Measurements from ENCODE around the gene SMYD5.
A peak's percentile ranks its signal among the peaks of the same experiment; 100 is the strongest.
"Not testable (repeated sequence)": the region's sequence is repeated elsewhere in the genome, so short reads cannot be mapped to it uniquely, and the experiment has no call there.

Gene SMYD5

DNA sequence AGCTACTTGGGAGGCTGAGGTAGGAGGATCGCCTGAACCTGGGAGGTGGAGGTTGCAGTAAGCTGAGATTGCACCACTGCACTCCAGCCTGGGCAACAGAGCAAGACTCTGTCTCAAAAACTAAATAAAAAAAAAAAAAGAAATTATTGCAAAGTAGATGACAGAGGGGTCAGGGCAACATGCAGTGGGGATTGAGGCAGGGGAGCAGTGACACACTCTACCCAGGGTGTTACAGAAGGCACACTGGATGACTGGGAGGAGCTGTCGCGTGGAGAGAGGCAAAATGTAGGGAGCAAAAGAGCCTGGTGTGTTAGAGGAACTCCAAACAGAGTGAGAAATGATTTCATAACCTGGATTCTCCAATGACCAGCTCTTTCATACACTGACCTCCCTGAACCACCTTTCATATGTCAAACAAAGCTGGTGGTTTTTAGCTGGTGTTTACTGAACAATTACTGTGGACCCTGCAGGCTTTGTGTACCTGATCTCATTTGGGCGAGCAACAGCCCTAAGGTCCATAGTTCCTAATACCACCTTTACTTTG is 48.1 kb downstream of the SMYD5 start:
- DNase-seq: no peak

DNA sequence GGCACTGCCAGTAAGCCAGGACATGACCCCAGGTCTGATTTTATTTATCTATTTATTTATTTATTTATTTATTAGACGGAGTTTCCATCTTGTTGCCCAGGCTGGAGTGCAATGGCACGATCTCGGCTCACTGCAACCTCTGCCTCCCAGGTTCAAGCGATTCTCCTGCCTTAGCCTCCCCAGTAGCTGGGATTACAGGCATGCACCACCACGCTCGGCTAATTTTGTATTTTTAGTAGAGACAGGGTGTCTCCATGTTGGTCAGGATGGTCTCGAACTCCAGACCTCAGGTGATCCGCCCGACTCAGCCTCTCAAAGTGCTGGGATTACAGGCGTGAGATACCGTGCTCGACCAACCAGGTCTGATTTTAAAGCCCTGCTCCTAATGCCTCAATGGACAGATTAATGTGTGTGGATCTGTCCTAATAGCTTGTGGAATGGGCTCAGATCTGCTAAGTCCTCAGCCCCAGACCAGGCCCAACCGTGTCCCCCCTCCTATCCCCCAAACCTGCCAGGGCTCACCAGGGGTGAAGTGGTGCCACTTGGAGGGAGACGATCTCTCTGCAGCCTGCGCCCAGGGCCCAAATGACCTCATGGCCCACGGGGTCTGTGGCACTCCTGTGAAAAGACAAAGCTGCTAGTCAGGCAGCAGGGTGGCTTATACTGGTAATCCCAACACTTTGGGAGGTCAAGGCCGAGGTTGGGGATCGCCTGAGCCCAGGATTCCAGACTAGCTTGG is 48.8 kb downstream of the SMYD5 start:
- DNase-seq: not testable (repeated sequence)

DNA sequence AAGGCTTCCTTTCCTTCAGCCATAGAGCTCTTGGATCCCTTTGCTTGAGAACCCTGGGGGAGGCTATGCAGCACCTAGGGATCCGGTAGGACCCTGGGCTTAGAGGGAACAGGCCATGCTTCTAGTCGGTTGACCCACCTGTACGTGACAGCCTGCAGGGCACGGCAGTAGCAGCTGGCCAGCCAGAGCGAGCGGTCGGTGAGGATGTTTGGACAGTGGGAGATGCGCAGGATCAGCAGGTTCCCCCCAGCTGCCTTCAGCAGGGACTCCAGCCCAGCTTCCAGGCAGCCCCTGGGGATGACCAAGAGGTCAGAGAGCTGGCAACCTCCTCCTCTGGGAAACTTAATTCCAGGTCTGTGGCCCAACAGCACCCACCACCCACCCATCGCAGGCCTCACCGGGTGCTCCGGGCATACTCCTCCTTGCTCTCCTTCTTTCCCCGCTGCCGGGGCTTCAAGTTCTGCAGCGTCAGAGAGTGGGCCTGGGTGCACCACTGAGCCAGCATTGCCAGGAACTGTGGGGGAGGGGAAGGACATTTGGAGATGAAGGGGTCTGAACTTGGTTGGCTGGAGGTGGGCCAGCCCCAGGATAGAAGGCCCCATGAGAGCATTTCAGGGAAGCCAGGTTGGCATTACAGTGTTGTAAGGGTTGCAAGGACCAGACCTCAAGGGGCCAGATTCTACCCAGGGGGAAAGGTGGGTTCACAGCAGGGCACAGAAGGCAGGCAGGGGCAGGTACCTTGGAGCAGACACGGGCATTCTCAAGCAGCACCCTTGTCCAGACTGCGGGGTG is 49.7 kb downstream of the SMYD5 start:
- no peak for DNase-seq

DNA sequence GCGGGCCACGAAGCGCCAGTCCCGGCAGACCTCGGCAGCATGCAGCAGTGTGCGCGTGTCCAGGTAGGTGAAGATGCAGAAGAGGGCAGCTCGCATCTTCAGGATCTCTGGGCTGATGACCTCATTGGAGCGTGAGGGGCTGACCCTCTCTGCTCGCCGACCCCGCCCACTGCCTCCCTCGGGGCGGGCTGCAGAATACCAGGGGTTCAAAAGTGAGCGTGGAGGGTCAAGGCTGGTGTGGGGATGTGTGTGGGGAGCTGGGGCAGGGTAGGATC is 50.2 kb downstream of the SMYD5 start:
- no peak for DNase-seq

DNA sequence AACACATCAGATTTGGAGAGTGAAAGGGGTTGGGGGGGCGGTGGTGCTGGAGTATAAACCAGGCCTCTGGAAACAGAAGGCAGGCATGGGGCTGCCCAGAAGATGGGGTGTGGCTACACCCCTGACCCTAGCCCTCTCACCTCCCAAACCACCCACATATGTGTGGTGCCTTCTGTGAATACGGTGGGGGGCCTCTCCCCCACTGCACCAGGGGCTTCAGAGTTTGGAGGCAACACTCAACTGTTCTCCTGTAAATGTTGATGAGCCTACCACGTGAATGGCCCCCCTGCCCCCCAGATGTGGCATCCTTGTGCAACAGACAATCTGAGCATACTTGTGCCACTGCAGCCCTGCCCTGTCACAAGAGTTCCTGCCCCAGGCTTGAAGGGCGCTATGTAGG is 50.7 kb downstream of the SMYD5 start:
- no peak for DNase-seq

DNA sequence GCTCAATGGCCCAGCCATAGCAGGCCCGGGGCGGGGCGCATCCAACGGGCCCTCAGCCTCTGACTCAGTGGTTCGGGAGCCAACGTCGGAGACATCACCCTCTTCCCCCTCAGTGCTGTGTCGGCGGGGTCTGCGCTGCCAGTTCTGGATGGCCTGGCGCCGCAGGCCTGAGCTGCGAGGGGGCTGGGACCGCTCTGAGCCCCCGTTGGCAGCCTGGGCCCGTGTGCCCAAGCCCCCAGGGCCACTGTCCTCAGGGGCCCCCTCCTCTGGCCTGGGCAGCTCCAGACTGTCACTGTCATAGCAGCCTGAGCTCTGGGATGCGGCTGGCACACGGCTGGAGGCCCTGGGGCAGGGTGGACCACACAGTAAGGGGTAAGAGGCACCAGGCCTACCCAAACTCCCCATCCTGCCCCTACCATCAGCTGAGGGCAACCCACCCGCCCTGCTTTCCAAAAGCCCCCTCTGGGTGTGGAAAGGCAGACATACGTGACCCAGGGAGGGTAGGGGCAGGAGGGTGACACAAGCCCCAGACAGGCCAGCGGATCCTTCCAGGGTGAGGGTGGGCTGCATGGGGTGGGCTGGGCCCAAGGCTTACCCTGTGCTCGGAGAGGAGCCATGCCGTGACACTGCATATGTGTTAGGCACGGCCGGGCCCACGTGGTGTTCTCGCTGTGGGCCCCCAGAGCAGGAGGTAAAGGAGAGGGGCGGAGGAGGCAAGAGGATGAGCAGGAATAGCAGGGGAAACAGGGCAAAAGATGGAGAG is 51.4 kb downstream of the SMYD5 start:
- DNase-seq: no peak

DNA sequence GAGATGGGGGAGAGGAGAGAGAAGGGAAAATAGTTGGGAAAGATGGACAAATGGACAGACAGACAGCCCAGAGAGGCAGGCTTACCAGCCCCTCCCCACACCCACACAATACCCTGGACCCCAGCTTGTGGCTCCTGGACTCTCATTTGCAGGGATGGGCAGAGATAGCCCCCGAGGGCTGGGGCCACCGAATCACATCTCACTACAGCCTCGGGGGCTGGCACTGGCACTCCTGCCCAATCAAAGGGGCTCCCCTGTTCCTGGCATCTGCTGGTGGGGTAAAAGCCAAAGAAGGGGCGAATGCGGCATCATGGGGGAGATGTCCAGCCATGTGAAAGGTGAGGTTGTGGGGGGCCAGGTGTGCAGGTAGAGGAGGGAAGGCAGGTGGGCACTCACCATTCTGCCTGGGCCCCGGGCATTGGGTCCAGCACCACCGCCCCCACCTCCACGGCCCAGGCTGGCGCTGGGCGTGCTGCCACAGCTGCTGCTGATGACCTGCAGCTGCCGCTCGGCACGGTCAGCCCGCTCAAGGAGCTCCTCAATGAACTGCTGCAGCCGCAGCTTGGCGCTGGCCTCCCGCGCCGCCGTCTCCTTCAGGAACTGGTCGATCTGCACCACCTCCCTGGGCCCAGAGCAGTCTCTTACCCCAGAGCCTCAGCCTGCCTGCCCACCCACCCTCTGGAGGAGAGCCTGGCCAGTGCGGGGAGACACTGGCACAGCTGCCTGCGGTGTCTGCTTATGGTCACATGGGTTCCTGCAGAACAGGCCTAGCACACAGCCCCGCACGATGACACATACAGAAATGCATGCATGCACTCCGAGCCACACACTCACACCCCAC is 52.2 kb downstream of the SMYD5 start:
- DNase-seq: no peak

DNA sequence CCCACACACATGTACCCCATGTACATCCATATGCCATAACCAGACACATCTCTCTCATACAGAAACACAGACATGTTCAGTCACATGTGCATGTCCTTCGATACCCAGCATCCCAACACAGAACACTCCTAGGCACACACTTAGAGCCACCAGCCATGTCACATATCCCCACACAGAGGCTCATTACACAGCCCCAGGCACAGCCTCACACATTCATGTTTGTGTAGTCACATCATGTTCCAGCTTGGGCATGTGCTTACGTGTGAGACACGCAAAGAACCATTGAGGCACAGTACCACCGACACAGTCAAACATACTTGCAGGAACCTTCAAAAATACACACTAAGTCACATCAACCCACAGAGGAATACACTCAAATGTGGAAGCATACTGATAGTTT is 53.0 kb downstream of the SMYD5 start:
- DNase-seq: no peak

DNA sequence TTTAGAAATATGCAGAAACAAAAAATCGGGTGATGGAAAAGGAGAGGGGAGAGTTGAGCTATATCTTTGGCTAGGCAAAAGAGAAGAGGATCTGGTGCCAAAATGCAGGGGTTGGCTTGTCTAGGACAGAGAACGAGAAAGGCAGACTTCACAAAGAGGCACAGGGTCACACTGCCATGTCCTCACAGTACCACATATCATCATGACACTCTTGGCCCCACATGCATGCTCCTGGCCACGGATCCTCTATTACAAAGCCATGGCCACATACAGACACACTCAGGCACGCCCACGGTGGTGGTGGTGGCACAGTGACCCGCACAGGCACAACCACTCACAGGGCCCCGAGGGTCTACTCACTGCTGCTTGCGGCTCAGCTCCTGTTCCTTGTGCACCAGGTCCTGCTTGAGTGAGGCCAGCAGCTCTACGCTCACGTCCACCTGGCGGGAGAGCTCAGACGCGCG is 54.4 kb downstream of the SMYD5 start:
- no peak for DNase-seq

DNA sequence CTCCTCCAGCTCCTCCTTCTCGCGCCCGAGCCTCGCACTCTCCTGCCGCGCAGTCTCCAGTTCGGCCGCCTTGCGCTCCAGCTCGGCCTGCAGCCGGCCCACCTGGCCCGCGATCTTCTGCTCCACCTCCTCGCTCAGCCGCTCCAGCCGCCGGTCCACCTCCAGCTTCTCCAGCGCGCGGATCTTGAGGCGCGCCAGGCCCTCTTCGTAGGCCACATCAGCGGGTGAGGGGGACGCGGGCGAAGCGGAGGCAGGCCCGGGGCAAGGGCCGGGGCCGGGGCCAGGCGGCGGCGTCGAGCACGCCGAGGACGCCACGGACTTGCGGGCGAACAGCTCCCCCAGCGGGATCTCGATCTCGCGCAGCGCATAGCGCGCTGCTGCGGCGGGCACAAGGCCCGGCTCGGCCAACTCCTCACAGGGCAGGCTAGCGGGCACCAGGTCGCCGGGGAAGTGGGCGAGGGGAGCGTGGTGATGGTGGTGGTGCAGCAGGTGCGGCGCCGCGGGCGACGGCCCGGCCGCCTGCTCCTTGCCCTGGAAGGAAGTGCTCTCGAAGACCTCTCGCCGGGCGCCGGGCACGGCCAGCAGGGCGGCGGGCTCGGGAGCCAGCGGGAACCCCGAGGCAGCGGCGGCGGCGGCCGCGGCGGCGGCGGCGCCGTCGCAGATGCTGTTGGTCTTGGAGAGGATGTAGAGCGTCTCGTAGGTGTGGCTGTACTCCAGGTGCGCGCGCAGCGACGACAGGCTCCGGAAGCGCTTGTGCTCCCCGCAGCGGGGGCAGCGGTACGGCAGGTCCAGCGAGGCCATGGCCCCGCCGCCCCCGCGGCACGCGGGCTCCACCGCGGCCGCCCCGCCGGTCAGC is 55.0 kb downstream of the SMYD5 start:
- DNase-seq: peak; percentile 46

DNA sequence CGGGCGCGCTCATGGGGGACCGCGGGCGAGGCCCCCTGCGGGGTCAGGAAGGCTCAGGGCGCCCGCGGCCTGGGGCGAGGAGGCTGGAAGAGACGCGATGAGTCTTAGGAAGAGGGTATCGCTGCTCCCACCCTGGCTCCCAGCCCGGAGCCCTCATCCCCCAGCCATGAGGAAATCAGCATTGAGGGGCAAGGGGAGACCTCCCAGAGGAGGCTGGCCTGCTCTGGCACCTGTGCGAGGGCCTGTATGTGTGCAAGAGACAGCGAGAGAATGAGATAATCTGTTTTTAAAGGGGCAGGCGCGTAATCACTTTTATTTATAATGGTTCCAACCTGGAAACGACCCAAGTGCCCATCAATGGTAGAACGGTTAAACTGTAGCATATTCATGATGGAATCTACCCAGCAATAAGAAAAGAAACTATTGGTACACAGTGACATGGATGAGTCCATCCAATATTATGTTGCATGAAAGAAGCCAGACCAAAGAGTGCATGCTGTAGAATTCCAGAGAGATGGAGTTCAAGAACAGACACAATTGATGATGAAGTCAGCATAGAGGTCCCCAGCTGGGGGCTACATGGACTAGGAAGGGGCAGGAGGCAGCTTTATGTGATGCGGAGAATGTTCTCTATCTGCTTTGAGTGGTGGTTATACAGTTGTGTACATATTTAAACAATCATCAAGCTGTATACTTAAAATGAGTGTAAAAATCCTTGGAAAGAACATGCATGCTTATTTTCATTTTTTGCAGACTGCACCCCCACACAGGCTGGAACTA is 55.8 kb downstream of the SMYD5 start:
- no peak for DNase-seq

DNA sequence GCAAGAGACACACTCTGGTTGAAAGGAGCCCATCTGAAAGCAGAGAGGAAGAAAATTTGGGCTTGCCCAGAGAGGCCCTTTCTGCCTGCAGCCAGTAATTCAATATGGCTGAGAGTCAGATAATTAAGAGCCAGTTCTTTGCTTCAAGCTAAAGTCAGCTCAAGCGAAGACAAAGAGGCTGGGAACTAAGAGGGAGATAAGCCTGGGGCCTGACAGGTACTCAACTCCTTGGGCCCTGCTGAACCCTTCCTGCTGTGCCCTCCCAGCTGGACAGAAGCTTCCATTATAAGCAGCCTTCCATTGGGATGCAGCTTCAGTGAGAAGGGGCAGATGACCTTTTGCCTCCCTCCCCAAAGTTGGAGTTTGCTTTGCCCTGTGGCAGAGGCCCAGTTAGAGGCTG is 58.2 kb downstream of the SMYD5 start:
- DNase-seq: no peak

Data from NCI-H2107 (cell line).